ENCODE measurements around the gene PTPRT.

DNA sequence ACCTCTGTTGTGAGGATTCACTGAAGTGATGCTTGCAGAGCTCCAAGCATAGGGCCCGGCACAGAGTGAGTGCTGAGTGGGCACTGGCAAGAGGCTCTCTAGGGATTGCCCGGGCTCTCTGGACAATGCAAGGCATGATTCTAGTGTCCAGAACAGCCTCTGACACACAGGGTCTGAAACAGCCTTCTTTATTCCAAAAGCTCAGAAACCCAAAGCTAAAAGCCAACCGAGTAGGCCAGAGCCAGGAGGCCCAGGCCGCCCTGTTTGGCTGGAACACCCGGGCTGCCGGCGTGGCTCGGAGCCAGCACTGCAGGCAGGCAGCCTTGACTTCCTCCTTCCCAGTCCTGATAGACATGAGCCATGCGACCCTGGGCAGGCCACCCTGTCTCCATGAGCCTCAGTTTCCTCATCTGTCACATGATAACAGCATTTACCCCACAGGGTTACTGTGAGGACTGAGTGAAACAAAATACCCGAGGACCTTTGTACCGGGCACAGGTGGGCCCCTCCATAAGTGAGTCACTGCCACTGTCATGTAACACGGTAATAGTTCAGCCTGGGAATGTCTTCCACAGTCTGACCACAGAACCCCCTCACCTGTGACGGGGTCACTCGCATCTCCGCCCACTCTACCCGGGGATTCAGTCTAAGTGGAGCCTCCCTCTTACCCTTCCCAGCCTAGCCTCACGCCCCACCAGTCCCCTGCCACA, 51.5 kb downstream of the PTPRT start:
- no peak for TF ChIP-seq POLR2AphosphoS5 (IDR thresholded peaks at IDR 0.05; ENCODE audit: borderline replicate concordance, low read depth, low read length)
- no peak for TF ChIP-seq EZH2 (IDR thresholded peaks at IDR 0.05)
- TF ChIP-seq FOXP2 (optimal IDR thresholded peaks at IDR 0.05; ENCODE audit: control extremely low read depth, extremely low read length, insufficient read depth) = no peak
